ENCODE results near the gene TOPBP1.

- no peak for TF ChIP-seq CTCF (IDR thresholded peaks at IDR 0.05; ENCODE audit: poor library complexity)
- no peak for TF ChIP-seq EZH2 (IDR thresholded peaks at IDR 0.05; ENCODE audit: borderline replicate concordance)
Measured at GRCh38 chr3:133676336-133677118, 14.8 kb upstream of the TOPBP1 start.
